ENCODE measurements around the gene BCAS4. TPM values are rescaled to one million over a fixed set of nuclear protein-coding genes. Genes with fewer than 3 reads are reported as not detected.

The BCAS4 gene
- total RNA-seq, 1 donor from 2014 or later: 6.5 TPM

- no peak for DNase-seq (ENCODE audit: low spot score)
These were observed 59.8 kb downstream of the BCAS4 start for GRCh38 chr20:50854506-50855249.

- DNase-seq (ENCODE audit: low spot score): no peak
These were observed 60.9 kb downstream of the BCAS4 start for GRCh38 chr20:50855498-50856474.

DNA sequence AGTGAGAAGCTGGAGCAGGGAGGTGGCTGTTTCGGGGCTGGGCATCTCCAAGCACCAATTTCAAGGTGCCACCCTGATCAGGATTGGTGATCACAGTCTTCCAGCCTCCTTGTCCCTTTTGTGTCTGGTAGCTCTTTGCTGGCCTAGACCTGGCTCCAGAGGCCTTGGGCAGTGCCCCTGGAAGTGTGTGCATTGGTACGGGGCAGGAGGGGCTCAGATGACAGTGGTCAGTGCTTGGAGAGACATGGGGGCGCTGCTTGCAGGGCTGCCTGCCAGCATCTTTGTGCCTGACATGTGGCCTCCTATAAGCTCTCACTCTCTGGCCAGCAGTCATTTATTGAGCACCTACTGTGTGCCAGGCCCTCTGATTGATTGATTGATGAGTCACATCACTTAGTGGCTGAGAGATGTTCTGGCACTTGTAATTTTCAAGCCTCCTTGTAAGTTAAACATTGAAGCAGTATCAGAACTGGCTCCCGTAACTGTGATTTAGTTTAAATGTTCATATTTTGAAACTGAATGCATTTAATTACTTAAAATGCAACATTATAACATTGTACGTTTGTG lies 61.7 kb downstream of the BCAS4 start:
- DNase-seq (ENCODE audit: low spot score): no peak

GRCh38 chr20:50857348-50857747 lies 62.5 kb downstream of the BCAS4 start:
- no peak for DNase-seq (ENCODE audit: low spot score)

- DNase-seq (ENCODE audit: low spot score): no peak
These were observed 63.7 kb downstream of the BCAS4 start for GRCh38 chr20:50858525-50858924.

- DNase-seq (ENCODE audit: low spot score): no peak
These were observed 64.3 kb downstream of the BCAS4 start for GRCh38 chr20:50859161-50859560.

DNA sequence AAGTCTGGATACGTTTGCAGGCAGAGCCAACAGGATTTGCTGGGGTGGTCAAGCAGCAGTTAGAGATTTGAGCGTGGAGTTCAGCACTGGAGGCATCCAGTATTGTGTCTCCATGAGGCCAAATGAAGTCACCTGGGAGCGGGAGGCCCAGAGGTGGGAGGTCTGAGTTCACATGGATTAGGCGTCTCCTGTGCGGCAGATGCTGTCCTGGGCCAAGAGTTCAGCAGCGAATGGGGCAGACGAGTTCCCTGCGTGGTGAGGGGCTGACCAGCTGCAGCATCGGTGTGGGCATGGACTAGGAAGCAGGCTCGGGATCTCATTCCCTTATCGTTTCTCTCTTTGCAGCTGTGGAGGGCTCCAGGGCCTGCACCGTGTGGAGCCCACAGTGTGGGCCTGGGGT lies 66.2 kb downstream of the BCAS4 start:
- no peak for DNase-seq (ENCODE audit: low spot score)

- DNase-seq (ENCODE audit: low spot score): no peak
These were observed 67.7 kb downstream of the BCAS4 start for GRCh38 chr20:50862546-50862945.

- DNase-seq (ENCODE audit: low spot score): no peak
These were observed 70.3 kb downstream of the BCAS4 start for GRCh38 chr20:50865114-50865513.

DNA sequence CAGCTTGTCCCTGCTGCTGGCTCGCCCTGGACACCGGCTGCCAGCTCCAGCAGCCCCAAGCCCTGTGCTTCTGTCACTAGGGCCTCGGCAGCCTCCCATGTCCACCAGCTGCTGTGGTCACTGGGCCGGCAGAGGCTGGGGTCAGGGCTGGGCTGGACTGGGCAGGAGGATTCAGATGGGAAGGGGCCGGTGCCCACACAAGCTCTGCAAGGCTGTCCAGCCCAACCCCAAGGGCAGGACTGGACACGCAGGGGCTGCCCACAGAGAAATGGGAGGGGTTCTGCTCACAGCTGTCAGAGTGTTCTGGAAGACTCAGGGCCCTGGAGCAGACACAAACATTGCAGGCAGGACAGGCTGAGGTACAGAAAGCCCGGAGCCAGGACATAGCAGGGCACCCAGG lies 70.7 kb downstream of the BCAS4 start:
- no peak for DNase-seq (ENCODE audit: low spot score)

- no peak for DNase-seq (ENCODE audit: low spot score)
These were observed 71.3 kb downstream of the BCAS4 start for GRCh38 chr20:50866036-50866685.

DNA sequence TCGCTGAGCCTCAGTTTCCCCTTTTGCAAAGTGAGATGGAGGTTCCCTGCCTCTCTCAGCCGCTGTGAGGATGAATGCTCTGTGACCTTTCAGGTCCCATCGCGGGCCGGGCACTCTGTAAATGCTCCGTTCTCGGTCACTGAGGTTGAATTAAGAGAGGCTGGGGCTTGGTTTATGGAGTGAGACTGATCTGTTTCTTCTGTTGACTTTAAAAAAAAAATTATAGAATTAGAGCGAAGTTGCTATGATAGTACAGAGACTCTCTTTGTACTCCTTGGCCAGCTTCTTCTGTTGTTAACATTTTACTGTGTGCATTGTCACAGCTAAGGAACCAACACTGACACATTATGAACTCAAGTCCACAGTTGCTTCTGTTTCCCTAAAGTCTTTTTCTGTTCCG lies 72.0 kb downstream of the BCAS4 start:
- no peak for DNase-seq (ENCODE audit: low spot score)

DNA sequence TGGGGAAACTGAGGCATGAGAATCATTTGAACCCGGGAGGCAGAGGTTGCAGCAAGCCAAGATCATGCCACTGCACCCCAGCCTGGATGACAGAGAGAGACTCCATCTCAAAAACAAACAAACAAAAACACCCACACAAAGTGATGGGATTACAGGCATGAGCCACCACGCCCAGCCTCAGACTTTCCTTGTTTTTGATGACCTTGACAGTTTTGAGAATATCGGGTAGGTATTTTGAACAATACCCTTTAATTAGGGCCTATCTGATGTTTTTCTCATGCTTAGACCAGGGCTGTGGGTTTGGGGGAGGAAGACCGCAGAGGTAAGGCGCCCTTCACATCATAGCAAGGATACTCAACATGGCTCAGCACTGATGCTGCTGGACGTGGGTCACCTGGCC lies 72.9 kb downstream of the BCAS4 start:
- no peak for DNase-seq (ENCODE audit: low spot score)

DNA sequence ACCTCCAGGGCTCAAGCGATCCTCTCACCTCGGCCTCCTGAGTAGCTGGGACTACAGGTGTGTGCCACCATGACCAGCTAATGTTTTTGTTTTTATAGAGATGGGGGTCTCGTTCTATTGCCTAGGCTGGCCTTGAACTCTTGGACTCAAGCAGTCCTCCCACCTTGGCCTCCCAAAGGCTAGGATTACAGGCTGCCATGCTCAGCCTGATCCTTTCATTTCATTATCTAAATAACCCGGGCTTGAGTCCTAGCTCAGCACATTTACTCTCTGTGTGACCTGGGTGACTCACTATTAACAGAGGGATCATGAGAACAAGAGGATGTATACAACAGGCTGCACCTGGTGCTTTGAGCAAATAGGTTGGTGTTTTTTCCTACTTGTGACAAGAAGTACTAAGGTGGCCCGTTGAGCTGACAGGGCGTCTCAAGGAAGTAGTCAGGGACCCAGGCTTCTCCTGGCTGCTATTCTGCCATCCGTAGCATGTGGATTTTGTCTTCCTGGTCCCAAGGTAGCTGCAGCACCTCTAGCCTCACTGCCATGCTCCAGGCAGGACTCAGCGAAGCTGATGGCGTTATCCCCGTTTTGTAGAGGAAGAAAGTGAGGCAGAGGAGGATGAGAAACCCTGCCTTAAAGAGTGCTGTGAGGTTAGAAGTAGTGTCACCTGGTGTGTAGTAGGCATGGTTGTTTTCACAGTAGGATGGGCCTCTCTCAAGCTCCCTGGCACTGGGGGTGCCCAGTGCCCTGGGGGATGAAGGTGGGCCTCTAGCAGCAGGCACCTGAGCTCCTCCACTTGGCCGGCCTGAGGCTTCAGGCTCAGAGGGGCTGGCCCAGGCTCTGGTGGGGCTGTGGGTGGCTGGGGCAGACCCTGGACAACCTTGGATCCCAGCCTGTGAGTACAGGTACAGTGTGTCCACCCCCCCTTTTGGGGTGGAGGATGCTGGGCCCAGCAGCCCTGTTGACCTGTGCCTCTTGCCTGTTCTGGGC lies 73.9 kb downstream of the BCAS4 start:
- no peak for DNase-seq (ENCODE audit: low spot score)

- peak; percentile 89 for DNase-seq (ENCODE audit: low spot score)
These were observed 75.8 kb downstream of the BCAS4 start for GRCh38 chr20:50870561-50871161.

DNA sequence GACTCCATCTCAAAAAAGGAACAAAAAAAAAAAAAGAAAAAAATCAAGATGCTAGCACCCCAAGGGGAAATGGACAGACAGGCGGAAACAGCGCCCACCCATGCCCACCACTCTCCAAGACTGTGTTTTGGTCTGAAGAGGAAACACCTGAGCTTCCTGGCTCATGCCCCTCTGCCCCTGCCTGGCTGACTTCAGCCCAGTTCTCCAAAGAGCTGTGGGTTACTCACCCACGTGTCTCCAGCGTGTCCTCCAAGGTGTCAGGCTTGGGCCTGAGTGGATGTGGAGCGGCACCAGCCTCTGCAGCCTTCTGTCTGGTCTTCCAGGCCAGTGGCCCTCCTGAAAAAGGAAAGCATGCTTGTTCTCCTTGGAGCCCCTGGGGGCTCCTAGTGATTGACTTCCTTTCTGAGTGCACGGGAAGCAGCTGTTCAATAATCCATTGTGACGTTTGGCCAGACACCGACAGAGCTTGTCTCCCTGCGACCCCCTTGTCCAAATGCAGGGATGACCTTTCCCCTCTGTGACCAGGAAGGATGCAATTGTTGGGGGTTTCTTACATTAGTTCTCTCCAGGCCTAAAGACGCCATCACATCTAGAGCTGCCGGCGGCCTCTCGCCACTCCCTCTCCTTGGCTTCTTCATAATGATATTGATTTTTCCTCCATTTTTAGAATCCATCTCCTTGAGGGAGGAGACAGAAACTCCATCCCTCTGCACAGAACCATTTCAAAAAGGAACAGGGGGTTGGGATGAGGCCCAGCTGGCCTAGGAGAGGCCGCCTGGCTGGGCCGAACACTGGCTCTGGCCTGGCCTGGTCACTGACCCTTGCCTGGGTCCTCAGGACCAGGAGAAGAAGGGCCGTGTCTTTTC lies 77.9 kb downstream of the BCAS4 start:
- no peak for DNase-seq (ENCODE audit: low spot score)

- no peak for DNase-seq (ENCODE audit: low spot score)
These were observed 78.7 kb downstream of the BCAS4 start for GRCh38 chr20:50873585-50873984.

DNA sequence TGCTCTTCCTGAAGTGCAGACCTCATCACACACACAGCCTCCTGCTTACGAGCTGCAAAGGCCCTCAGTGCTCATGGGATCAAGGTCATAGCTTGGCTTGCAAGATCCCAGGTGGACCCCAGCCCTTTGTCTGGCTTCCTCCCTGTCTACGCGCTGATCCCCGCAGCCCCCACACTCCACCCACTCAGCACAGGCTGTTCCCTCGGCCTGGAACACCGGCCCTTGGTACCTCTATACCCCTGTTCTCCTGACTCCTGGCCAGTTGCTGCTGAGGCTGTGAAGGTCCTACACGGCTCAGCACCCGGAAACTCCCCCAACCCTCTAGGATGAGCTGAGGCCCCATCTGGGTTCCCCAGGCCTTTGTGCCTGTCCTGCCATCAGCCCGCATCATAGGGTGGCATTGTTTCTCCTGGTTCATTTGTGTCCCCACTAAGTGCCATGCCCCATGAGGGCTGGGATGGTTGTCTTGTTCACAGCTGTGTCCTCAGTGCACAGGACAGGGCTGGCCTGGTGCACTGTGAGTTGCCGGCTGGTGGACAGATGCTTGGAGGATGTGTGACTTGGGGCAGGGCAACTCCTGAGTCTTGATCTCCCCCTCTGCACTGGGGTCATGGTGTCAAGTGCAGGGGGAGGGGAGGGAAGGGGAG lies 79.4 kb downstream of the BCAS4 start:
- no peak for DNase-seq (ENCODE audit: low spot score)

Data from umbilical cord (tissue), 2 donors.